GM12892 (cell line): ENCODE results near the gene C7orf57.

Experiments
- POLR2A ChIP-seq: IDR thresholded peaks from 2 replicates; pipeline ENCODE4 v1.6.1; 2011; ENCODE audit warnings: low read depth, low read length, control low read depth
- TAF1 ChIP-seq: IDR thresholded peaks from 2 replicates; pipeline ENCODE4 v1.6.1; 2011; ENCODE audit warnings: low read depth, mild to moderate bottlenecking, control low read depth, low read length, borderline replicate concordance

DNA sequence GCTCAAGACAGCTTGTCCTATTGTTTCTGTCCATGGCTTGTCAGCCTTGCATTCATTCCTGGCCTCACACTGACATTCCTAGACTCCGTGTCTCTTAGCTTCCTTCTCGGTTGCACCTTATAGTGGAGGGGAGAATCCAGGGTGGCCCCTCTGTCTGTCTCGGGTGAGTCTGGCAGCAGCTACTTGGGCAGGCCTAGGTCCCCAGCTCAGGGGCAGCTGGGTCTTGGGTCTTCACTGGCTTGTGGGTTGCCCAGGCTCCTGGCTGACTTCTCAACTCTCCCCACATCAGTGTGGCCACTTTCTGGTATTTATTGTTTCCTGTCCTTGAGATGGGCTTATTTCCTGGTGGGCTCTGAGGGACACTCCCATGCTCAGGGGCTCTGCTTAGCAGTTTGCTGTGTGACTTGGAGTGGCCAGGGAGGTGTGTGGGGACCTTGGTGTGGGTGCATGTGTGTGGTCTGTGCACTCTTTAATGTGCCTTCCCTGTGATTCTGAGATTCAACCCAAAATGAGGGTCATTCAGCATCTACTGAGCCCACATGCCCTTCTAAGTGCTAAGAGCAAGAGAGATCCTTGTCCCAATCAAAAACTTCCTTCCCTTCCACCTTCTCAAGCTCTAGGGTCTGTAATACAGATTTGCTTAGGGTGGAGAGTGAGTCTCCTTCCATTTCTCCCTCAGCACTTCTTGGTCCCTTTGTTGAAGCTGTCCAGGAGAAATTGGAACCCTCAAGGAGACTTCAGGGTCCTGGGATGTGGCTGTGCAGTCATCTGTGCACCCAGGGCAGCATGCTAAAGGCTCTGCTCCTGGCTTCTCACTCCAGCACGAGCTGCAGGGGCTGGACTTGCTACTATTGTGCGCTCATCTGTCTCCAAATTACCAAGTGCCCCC lies 73.9 kb downstream of the C7orf57 start:
- TF ChIP-seq TAF1 (no peak), POLR2A (no peak)
